ENCODE data around the gene NEURL1B.

GRCh38 chr5:172683264-172683644 lies 42.2 kb downstream of the NEURL1B start:
- no peak for TF ChIP-seq HCFC1 (IDR thresholded peaks at IDR 0.05; ENCODE audit: low read length)
- TF ChIP-seq POLR2A (IDR thresholded peaks at IDR 0.05; ENCODE audit: low read depth, low read length): no peak
- TF ChIP-seq, protein P1, sequence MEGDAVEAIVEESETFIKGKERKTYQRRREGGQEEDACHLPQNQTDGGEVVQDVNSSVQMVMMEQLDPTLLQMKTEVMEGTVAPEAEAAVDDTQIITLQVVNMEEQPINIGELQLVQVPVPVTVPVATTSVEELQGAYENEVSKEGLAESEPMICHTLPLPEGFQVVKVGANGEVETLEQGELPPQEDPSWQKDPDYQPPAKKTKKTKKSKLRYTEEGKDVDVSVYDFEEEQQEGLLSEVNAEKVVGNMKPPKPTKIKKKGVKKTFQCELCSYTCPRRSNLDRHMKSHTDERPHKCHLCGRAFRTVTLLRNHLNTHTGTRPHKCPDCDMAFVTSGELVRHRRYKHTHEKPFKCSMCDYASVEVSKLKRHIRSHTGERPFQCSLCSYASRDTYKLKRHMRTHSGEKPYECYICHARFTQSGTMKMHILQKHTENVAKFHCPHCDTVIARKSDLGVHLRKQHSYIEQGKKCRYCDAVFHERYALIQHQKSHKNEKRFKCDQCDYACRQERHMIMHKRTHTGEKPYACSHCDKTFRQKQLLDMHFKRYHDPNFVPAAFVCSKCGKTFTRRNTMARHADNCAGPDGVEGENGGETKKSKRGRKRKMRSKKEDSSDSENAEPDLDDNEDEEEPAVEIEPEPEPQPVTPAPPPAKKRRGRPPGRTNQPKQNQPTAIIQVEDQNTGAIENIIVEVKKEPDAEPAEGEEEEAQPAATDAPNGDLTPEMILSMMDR (IDR thresholded peaks at IDR 0.05 in 2 of 3, conservative IDR thresholded peaks at IDR 0.05 in 1 of 3; ENCODE audit: control insufficient read depth in 2 of 3, extremely low read depth in 1 of 3, insufficient read depth in 1 of 3, low read depth in 3 of 3, low read length in 3 of 3): no peak
- no peak for TF ChIP-seq CHD2 (IDR thresholded peaks at IDR 0.05; ENCODE audit: borderline replicate concordance, low read depth, low read length)
- TF ChIP-seq BRCA1 (IDR thresholded peaks at IDR 0.05; ENCODE audit: low read depth, low read length): no peak
- no peak for TF ChIP-seq RUNX3 (IDR thresholded peaks at IDR 0.05; ENCODE audit: low read length)
- TF ChIP-seq, protein P2, sequence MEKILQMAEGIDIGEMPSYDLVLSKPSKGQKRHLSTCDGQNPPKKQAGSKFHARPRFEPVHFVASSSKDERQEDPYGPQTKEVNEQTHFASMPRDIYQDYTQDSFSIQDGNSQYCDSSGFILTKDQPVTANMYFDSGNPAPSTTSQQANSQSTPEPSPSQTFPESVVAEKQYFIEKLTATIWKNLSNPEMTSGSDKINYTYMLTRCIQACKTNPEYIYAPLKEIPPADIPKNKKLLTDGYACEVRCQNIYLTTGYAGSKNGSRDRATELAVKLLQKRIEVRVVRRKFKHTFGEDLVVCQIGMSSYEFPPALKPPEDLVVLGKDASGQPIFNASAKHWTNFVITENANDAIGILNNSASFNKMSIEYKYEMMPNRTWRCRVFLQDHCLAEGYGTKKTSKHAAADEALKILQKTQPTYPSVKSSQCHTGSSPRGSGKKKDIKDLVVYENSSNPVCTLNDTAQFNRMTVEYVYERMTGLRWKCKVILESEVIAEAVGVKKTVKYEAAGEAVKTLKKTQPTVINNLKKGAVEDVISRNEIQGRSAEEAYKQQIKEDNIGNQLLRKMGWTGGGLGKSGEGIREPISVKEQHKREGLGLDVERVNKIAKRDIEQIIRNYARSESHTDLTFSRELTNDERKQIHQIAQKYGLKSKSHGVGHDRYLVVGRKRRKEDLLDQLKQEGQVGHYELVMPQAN (conservative IDR thresholded peaks at IDR 0.05): no peak
- TF ChIP-seq, protein P3, sequence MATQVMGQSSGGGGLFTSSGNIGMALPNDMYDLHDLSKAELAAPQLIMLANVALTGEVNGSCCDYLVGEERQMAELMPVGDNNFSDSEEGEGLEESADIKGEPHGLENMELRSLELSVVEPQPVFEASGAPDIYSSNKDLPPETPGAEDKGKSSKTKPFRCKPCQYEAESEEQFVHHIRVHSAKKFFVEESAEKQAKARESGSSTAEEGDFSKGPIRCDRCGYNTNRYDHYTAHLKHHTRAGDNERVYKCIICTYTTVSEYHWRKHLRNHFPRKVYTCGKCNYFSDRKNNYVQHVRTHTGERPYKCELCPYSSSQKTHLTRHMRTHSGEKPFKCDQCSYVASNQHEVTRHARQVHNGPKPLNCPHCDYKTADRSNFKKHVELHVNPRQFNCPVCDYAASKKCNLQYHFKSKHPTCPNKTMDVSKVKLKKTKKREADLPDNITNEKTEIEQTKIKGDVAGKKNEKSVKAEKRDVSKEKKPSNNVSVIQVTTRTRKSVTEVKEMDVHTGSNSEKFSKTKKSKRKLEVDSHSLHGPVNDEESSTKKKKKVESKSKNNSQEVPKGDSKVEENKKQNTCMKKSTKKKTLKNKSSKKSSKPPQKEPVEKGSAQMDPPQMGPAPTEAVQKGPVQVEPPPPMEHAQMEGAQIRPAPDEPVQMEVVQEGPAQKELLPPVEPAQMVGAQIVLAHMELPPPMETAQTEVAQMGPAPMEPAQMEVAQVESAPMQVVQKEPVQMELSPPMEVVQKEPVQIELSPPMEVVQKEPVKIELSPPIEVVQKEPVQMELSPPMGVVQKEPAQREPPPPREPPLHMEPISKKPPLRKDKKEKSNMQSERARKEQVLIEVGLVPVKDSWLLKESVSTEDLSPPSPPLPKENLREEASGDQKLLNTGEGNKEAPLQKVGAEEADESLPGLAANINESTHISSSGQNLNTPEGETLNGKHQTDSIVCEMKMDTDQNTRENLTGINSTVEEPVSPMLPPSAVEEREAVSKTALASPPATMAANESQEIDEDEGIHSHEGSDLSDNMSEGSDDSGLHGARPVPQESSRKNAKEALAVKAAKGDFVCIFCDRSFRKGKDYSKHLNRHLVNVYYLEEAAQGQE (IDR thresholded peaks at IDR 0.05; ENCODE audit: low read depth, low read length): no peak
- no peak for TF ChIP-seq TAF1 (IDR thresholded peaks at IDR 0.05; ENCODE audit: borderline replicate concordance, low read depth, low read length)
